T47D (cell line): ENCODE data around the gene ARHGAP23.
A peak's percentile ranks its signal among the peaks of the same experiment; 100 is the strongest.

Source experiments
- DNase-seq, 2 experiments: peaks; one replicate each; pipeline versions ENCODE4 v3.0.0 to v3.0.0-alpha.2; 2011 to 2012; ENCODE audit warnings: low read depth in 1 of 2, low spot score in 1 of 2
- JUND ChIP-seq: IDR thresholded peaks from 2 replicates; pipeline ENCODE4 v1.6.1; 2012; ENCODE audit warnings: low read depth
- in situ Hi-C: cut with HindIII; loops from 2 replicates; pipeline ENCODE4 v1.10.0; 2016; ENCODE audit warnings: low sequenced_read_pairs, low pct_unique_long_range_greater_than_20kb

The ARHGAP23 gene

GRCh38 chr17:38428112-38428642 is at the start of gene ARHGAP23:
Gene ARHGAP23, plus strand, starts transcription at chr17:38428464. Its CDS starts 22 bp downstream, at chr17:38428486.
- in situ Hi-C loops: no loop called here
- TF ChIP-seq JUND: no peak
- peak; percentile 62 to 73 for DNase-seq

GRCh38 chr17:38379448-38379847 is 48.8 kb upstream of the ARHGAP23 start:
- in situ Hi-C loops: no loop called here
- TF ChIP-seq JUND: no peak
- DNase-seq: peak; percentile 55 to 78

GRCh38 chr17:38395090-38395489 is 33.2 kb upstream of the ARHGAP23 start:
- no peak for DNase-seq
- in situ Hi-C loops: no loop called here
- no peak for TF ChIP-seq JUND

GRCh38 chr17:38397227-38397626 is 31.0 kb upstream of the ARHGAP23 start:
- no peak for DNase-seq
- TF ChIP-seq JUND: no peak
- in situ Hi-C loops: no loop called here

GRCh38 chr17:38400286-38400685 is 28.0 kb upstream of the ARHGAP23 start:
- no peak for DNase-seq
- in situ Hi-C loops: no loop called here

GRCh38 chr17:38401459-38401858 is 26.8 kb upstream of the ARHGAP23 start:
- DNase-seq: no peak
- no peak for TF ChIP-seq JUND
- in situ Hi-C loops: no loop called here

More at GRCh38 chr17:38400286-38400685, 28.0 kb upstream of the ARHGAP23 start:
- no peak for TF ChIP-seq JUND

GRCh38 chr17:38402897-38403296 is 25.4 kb upstream of the ARHGAP23 start:
- DNase-seq: peak in 1 of 2 experiments; percentile 23
- in situ Hi-C loops: no loop called here
- TF ChIP-seq JUND: no peak

- in situ Hi-C loops: no loop called here
- TF ChIP-seq JUND: no peak
- DNase-seq: peak in 1 of 2 experiments; percentile 48
Measured at GRCh38 chr17:38403491-38403890, 24.8 kb upstream of the ARHGAP23 start.

GRCh38 chr17:38404174-38404943 is 23.9 kb upstream of the ARHGAP23 start:
- TF ChIP-seq JUND: no peak
- in situ Hi-C loops: no loop called here
- no peak for DNase-seq

- in situ Hi-C loops: no loop called here
- TF ChIP-seq JUND: no peak
- no peak for DNase-seq
Measured at GRCh38 chr17:38405654-38406053, 22.6 kb upstream of the ARHGAP23 start.

- DNase-seq: no peak
- in situ Hi-C loops: no loop called here
- no peak for TF ChIP-seq JUND
Measured at GRCh38 chr17:38410201-38410600, 18.1 kb upstream of the ARHGAP23 start.

- in situ Hi-C loops: no loop called here
- peak; percentile 57 to 75 for DNase-seq
- TF ChIP-seq JUND: no peak
Measured at GRCh38 chr17:38415250-38416194, 12.7 kb upstream of the ARHGAP23 start.

- no peak for DNase-seq
- in situ Hi-C loops: no loop called here
- no peak for TF ChIP-seq JUND
Measured at GRCh38 chr17:38416840-38417209, 11.4 kb upstream of the ARHGAP23 start.
